ENCODE measurements around the gene TXN.
"Not testable (repeated sequence)": the region's sequence is repeated elsewhere in the genome, so short reads cannot be mapped to it uniquely, and the experiment has no call there.

The TXN gene

GRCh38 chr9:110197330-110198187, 58.7 kb downstream of the TXN start:
- no peaks in the 10 kb centered on the region for H3K9me3 Mint-ChIP-seq
- peaks cover 26% of the 10 kb centered on the region for H3K27me3 Mint-ChIP-seq
- H3K36me3 Mint-ChIP-seq (ENCODE audit: insufficient read depth): no peaks in the 10 kb centered on the region
- no peak overlapping the region for H3K4me3 Mint-ChIP-seq
- no peak overlapping the region for H3K27ac Mint-ChIP-seq (ENCODE audit: low read depth)
- ATAC-seq (replicated peaks; ENCODE audit: extremely low read depth, poor library complexity, severe bottlenecking) (no peak), DNase-seq (ENCODE audit: low spot score in 2 of 2) (no peak)
- no peaks in the 10 kb centered on the region for H3K4me1 Mint-ChIP-seq

- H3K4me3 Mint-ChIP-seq; H3K36me3 Mint-ChIP-seq (ENCODE audit: insufficient read depth); H3K9me3 Mint-ChIP-seq; H3K27ac Mint-ChIP-seq (ENCODE audit: low read depth); DNase-seq (ENCODE audit: low spot score in 2 of 2); H3K4me1 Mint-ChIP-seq; ATAC-seq (replicated peaks; ENCODE audit: extremely low read depth, poor library complexity, severe bottlenecking): not testable (repeated sequence)
- peaks cover 29% of the 10 kb centered on the region for H3K27me3 Mint-ChIP-seq
Observed at GRCh38 chr9:110196084-110196499, 60.2 kb downstream of the TXN start.

Data from central memory CD8-positive, alpha-beta T cell (primary cell).